Measurements from ENCODE around the gene VPS45.

VPS45 gene

GRCh38 chr1:150066328-150066727 is 1.2 kb upstream of the VPS45 start:
- H3K79me2 ChIP-seq (ENCODE audit: insufficient read depth, low read length) = no peaks in the 10 kb centered on the region
- peak overlapping the region; percentile 94 for H2AFZ ChIP-seq (ENCODE audit: low read depth, low read length, severe bottlenecking)
- H3K4me2 ChIP-seq (ENCODE audit: low read depth, low read length, poor library complexity, severe bottlenecking) = peak overlapping the region; percentile 92
- H3K9ac ChIP-seq (ENCODE audit: low read length) = peak overlapping the region; percentile 77
- H3K27me3 ChIP-seq (ENCODE audit: low read length) = 0 out of 2 replicates have a peak, but pooled peaks cover 4% of the 10 kb centered on the region
- H4K20me1 ChIP-seq (ENCODE audit: low read depth, low read length) = peaks cover 2% of the 10 kb centered on the region; the same call in 1 of the 2 replicates
- peaks cover 22% of the 10 kb centered on the region for H3F3A ChIP-seq (ENCODE audit: insufficient read depth)
- H3K9me2 ChIP-seq (replicated peaks; ENCODE audit: insufficient read depth, low read length) = no peaks in the 10 kb centered on the region
- 0 out of 2 replicates have a peak overlapping the region, but pooled peaks have one; percentile 65 for H3K27ac ChIP-seq (ENCODE audit: low read depth, low read length)
- peak overlapping the region; percentile 75 for H3K4me3 ChIP-seq (ENCODE audit: insufficient read depth, low read length, poor library complexity, severe bottlenecking)
- no peaks in the 10 kb centered on the region for H3K9me3 ChIP-seq (ENCODE audit: insufficient read depth, low read length)
- H3K36me3 ChIP-seq (ENCODE audit: low read length) = no peaks in the 10 kb centered on the region
- no peak for TF ChIP-seq EZH2phosphoT487 (conservative IDR thresholded peaks at IDR 0.05; ENCODE audit: low read length)
- TF ChIP-seq CTCF (IDR thresholded peaks at IDR 0.05; ENCODE audit: insufficient read depth, low read length, poor library complexity, severe bottlenecking) = no peak

GRCh38 chr1:150066838-150067183 is 765 bp upstream of the VPS45 start:
- peaks cover 2% of the 10 kb centered on the region; the same call in 1 of the 2 replicates for H4K20me1 ChIP-seq (ENCODE audit: low read depth, low read length)
- H3K27me3 ChIP-seq (ENCODE audit: low read length) = 0 out of 2 replicates have a peak, but pooled peaks cover 4% of the 10 kb centered on the region
- no peaks in the 10 kb centered on the region for H3K9me2 ChIP-seq (replicated peaks; ENCODE audit: insufficient read depth, low read length)
- peak overlapping the region; percentile 94 for H2AFZ ChIP-seq (ENCODE audit: low read depth, low read length, severe bottlenecking)
- peak overlapping the region; percentile 77 for H3K9ac ChIP-seq (ENCODE audit: low read length)
- no peaks in the 10 kb centered on the region for H3K36me3 ChIP-seq (ENCODE audit: low read length)
- H3F3A ChIP-seq (ENCODE audit: insufficient read depth) = peaks cover 22% of the 10 kb centered on the region
- TF ChIP-seq EZH2phosphoT487 (conservative IDR thresholded peaks at IDR 0.05; ENCODE audit: low read length) (no peak), CTCF (IDR thresholded peaks at IDR 0.05; ENCODE audit: insufficient read depth, low read length, poor library complexity, severe bottlenecking) (no peak)
- H3K27ac ChIP-seq (ENCODE audit: low read depth, low read length) = peak overlapping the region; percentile 65
- H3K79me2 ChIP-seq (ENCODE audit: insufficient read depth, low read length) = no peaks in the 10 kb centered on the region
- H3K4me3 ChIP-seq (ENCODE audit: insufficient read depth, low read length, poor library complexity, severe bottlenecking) = peak overlapping the region; percentile 75
- H3K9me3 ChIP-seq (ENCODE audit: insufficient read depth, low read length) = no peaks in the 10 kb centered on the region
- H3K4me2 ChIP-seq (ENCODE audit: low read depth, low read length, poor library complexity, severe bottlenecking) = peak overlapping the region; percentile 92

- no peaks in the 10 kb centered on the region for H3K9me2 ChIP-seq (replicated peaks; ENCODE audit: insufficient read depth, low read length)
- no peaks in the 10 kb centered on the region for H3K79me2 ChIP-seq (ENCODE audit: insufficient read depth, low read length)
- peak overlapping the region; percentile 77 for H3K9ac ChIP-seq (ENCODE audit: low read length)
- H3K27me3 ChIP-seq (ENCODE audit: low read length) = 0 out of 2 replicates have a peak, but pooled peaks cover 4% of the 10 kb centered on the region
- no peaks in the 10 kb centered on the region for H3K9me3 ChIP-seq (ENCODE audit: insufficient read depth, low read length)
- peak overlapping the region; percentile 92 for H3K4me2 ChIP-seq (ENCODE audit: low read depth, low read length, poor library complexity, severe bottlenecking)
- TF ChIP-seq CTCF (IDR thresholded peaks at IDR 0.05; ENCODE audit: insufficient read depth, low read length, poor library complexity, severe bottlenecking) (no peak), EZH2phosphoT487 (conservative IDR thresholded peaks at IDR 0.05; ENCODE audit: low read length) (no peak)
- peaks cover 27% of the 10 kb centered on the region for H3F3A ChIP-seq (ENCODE audit: insufficient read depth)
- H2AFZ ChIP-seq (ENCODE audit: low read depth, low read length, severe bottlenecking) = peak overlapping the region; percentile 94
- H3K27ac ChIP-seq (ENCODE audit: low read depth, low read length) = peak overlapping the region; percentile 65
- H3K4me3 ChIP-seq (ENCODE audit: insufficient read depth, low read length, poor library complexity, severe bottlenecking) = peak overlapping the region; percentile 75
- peaks cover 2% of the 10 kb centered on the region; the same call in 1 of the 2 replicates for H4K20me1 ChIP-seq (ENCODE audit: low read depth, low read length)
- no peaks in the 10 kb centered on the region for H3K36me3 ChIP-seq (ENCODE audit: low read length)
Measured at GRCh38 chr1:150068109-150068435, 496 bp downstream of the VPS45 start.

Measured in SU-DHL-6 (cell line).